Medulla oblongata (tissue), 1 donor: Measurements from ENCODE around the gene TEAD2.
"Not testable (repeated sequence)": the region's sequence is repeated elsewhere in the genome, so short reads cannot be mapped to it uniquely, and the experiment has no call there.

Experiments
- DNase-seq: peaks from one replicate; pipeline ENCODE4 v3.0.0-alpha.2; 2015; ENCODE audit errors: extremely low spot score

Gene TEAD2

GRCh38 chr19:49387936-49388372 is 25.7 kb upstream of the TEAD2 start, which contains the start of gene KASH5:
Gene KASH5 (plus strand): TSS chr19:49388249. CDS start chr19:49390884, 2,635 bp downstream.
- peak; percentile 78 for DNase-seq

DNA sequence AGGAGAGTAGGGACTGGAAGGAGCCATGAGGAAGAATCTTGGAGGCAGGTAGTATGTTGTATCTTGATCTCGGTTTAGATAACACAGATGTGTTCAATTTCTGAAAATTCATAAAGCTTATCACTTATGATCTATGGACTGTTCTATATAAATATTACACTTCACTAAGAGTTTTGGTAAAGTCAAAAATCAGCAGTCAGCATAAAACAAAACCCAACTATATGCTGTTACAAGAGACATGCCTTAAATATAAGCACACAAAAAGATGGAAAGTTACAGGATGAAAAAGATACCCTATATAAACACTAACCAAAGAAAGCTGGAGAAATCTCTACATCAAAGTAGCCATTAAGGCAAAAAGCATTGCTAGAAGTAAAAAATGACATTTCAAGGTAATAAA is 21.4 kb upstream of the TEAD2 start:
- DNase-seq, result no peak

DNA sequence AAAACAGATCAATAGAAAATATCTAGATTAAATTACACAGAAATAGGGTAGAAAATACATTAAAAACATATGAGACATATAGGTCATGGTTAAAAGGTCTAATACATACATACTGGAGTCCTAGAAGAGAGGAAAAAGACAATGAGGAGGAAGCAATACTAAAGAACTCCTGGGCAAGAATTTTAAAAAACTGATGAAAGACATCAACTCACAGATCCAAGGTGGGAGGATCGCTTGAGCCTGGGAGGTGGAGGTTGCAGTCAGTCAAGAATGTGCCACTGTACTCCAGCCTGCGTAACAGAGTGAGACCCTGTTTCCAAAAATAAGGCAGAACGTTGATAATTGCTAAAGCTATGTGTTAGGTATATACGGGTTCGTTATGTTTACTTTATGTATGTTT is 20.4 kb upstream of the TEAD2 start:
- DNase-seq, result no peak

GRCh38 chr19:49380391-49380790 is 18.2 kb upstream of the TEAD2 start:
- DNase-seq, result no peak

- no peak for DNase-seq
Measured at GRCh38 chr19:49378512-49378911, 16.3 kb upstream of the TEAD2 start.

- DNase-seq, result no peak
Measured at GRCh38 chr19:49374665-49375434, 12.6 kb upstream of the TEAD2 start.

GRCh38 chr19:49373174-49373573 is 11.0 kb upstream of the TEAD2 start:
- DNase-seq, result not testable (repeated sequence)

DNA sequence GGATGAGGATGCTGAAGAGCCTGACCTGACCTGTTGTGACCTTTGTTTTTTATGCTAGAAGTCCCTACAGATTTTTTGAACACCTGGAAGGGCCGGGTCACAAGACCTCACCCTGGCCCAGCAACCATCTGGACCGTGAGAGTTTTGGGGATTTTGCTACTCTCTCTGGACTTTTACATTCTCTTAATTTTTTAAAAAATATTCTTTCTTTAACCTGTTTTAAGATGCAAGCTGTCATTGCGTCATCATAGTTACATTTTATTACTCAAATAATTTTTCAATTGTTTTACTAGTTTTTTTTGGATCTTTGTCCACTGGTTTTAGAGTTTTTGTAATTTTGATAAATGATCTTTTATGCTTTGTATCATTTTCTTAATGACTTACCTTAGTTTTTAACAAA is 9.0 kb upstream of the TEAD2 start:
- no peak for DNase-seq

DNA sequence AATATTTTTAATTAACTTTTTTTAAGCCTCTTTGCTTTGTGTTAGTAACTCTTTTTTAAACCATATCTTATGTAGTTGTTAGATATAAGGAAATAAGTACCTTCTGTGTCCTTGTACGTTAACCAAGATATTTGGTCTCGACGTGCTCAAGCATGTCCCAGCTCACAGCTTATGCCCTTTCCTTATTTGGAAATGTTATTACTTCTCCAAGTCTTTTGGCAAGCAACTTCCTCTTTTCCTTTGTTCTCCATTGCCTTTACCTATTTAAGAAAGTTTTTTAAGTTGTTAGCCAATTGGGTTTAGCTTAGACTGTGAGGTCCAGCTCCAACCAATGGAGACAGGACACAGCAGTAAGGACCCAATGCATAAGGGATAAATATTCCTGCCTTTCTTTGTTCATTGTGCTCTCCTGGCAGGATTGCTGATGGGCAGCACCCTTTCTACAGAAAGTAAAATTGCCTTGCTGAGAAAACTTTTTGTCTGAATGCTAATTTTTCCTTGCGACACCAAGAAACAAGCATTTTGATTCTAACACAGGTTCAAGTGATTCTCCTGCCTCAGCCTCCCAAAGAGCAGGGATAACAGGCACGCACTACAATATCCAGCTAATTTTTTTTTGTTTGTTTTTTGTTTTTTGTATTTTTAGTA is 6.6 kb upstream of the TEAD2 start:
- no peak for DNase-seq

DNA sequence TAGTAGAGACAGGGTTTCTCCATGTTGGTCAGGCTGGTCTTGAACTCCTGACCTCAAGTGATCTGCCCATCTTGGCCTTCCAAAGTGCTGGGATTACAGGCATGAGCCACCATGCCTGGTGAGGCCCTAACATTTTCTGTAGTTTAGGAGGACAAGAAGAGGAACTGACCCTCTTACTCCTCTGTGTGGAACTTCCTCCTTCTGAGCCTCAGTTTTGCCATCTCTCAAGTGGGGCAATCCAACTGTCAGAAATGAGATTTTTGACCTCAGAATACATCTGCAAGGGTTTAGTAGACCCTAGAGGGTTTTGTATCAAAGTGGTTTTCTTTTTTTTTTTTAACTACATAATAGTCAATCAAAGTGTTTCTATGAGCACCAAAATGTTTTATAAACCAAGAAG is 3.9 kb upstream of the TEAD2 start:
- DNase-seq, result no peak

GRCh38 chr19:49364083-49364737 is 2.0 kb upstream of the TEAD2 start:
- DNase-seq, result no peak

GRCh38 chr19:49363268-49364082 is 1.3 kb upstream of the TEAD2 start, which contains the start of gene DKKL1:
Gene DKKL1 (plus strand): TSS chr19:49363877. CDS start chr19:49363999, 122 bp downstream.
- peak; percentile 73 for DNase-seq

- peak; percentile 10 for DNase-seq
Measured at GRCh38 chr19:49362929-49363267, 682 bp upstream of the TEAD2 start.

DNA sequence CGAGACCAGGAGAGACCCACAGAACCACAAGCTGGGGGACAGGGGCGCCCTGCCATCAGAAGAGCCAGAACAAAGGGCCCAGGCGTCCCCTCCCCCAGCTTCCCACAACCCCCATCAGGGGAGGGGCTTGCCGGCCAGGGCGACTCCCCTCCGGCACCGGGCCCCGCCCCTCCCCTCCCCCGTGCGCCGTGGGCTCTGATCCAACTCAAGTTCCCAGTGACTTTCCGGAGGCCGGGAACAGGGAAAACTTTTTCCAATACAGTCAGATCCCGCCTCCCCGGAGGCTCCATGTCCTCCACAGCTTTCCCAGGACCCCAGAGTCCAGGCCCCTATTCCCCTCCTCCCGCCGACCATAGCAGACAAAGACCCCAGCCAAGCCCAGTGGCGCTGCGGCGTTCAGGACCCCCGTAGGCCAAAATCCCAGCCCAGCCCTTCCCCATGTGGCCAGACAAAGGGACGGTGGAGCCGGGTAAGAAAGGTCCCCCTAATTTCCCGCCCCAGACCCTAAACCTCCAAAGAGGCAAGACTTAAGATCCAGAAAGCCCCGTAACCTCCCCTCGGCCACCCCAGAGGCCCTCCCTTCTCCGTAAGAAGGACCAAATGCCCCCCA is 673 bp downstream of the TEAD2 start:
- DNase-seq, result peak; percentile 42

GRCh38 chr19:49359851-49360820 is 2.1 kb downstream of the TEAD2 start:
- DNase-seq, result no peak

- no peak for DNase-seq
Measured at GRCh38 chr19:49357186-49357585, 5.0 kb downstream of the TEAD2 start.

DNA sequence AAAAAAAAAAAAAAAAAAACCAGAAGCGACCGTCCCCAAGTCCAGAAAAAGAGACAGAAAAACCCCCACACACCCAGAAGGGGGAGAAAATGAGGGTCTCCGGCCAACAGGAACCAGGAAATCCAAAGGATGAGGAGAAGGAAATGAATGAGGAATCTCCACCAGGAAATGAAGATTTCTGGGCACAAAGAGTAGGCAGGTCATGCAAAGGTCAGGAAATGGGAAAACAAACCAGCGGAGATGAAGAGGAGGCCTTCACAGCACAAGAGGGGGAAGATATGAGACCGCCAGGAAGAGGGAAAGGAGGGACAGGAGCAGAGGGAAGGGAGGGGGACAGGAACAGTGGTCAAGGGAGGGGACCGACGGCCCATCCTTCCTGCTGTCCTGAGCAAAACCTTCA is 5.8 kb downstream of the TEAD2 start:
- DNase-seq, result no peak

DNA sequence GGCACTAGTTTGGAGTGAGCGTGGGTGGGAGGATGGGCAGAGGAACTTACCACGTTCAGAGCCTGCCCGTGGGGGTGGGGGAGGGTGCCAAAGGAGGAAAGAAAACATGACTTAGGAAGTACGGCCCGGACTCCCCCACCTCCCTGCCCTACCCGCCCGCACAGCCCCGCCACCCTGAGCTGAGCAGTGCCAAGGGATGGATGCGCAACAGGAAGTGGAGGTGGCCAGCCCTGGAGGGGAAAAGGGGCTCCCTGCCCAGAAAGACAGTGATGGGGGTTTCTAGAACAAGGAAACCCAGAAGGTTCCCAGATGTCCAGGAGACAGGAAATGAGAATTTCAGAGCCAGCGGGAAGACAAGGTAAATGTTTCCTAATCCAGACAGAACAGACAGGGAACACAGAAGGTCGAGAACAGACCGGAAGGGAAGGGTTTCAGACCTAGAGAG is 6.3 kb downstream of the TEAD2 start:
- DNase-seq, result no peak

DNA sequence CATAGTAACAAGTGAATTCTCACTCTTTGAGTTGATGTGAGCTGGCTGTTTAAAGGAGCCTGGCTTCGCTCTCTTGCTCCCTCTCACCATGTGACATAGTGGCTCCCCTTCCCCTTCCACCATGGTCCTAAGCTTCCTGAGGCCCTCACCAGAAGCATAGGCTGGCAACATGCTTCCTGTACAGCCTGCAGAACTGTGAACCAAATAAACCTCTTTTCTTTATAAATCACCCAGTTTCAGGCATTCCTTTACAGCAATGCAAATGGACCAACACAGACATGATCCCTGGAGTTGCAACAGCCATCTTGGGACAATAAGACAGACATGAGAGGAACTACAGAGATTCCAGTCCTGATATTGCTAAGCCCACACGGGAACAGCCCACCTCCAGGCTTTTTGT is 12.6 kb downstream of the TEAD2 start:
- no peak for DNase-seq
